Epithelial cell of esophagus (primary cell): Measurements from ENCODE around the gene ZNF397.
A peak's percentile ranks its signal among the peaks of the same experiment; 100 is the strongest.

Experiments
- DNase-seq: peaks from one replicate; pipeline ENCODE4 v3.0.0; 2010; ENCODE audit warnings: low read depth
- H3K4me3 ChIP-seq: 2 replicates; pipeline ENCODE4 v1.5.1; 2011; ENCODE audit warnings: mild to moderate bottlenecking, low read length, control low read depth
- TF ChIP-seq, protein P1 (sequence below): IDR thresholded peaks from 2 replicates; pipeline ENCODE4 v1.5.1; 2011; ENCODE audit warnings: low read depth, mild to moderate bottlenecking, low read length, control low read depth, inconsistent platforms; ENCODE audit not compliant: insufficient read depth; ENCODE audit errors: missing control alignments

ZNF397 gene

DNA sequence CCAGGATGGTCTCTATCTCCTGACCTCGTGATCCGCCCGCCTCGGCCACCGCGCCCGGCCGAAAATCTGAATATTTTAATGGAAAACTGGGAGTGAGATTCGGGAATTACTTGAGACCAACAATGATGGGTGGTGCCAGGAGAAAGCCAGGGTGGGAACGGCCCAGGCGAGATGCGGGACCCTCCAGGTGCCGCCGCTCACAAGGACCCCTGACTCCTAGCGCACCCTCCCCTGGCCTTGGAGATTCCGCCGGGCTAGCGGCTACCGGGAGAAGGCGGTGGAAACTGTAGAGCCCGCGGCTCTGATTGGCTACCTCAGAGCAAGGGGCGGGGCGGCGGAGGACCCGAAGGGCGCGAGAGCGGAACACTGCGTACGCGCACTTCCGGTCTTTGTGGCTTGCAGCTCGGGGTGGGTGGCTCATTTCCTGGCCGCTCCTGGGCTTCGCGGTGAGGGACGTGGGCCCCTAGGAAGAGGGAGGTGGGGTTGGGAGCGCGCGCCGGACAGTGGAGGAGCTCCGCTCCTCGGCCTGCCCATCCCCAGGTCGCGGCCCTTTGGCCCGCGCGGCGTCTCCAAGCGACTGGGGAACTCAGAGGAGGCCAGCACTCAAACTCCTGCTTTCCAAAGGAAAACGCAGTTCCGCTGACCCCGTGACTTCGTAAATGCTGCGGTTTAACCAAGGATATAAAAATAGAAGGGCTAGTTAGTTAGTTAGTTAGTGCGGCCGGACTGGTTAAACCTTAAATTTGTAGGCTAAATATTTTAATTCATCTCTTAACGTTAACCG lies at the start of gene ZNF397:
Gene ZNF397 (plus strand): TSS at position 371 of the 784 bp plus-strand sequence. CDS start 1,437 bp downstream, outside the sequence.
- DNase-seq, result peak; percentile 95
- TF ChIP-seq, protein P1, sequence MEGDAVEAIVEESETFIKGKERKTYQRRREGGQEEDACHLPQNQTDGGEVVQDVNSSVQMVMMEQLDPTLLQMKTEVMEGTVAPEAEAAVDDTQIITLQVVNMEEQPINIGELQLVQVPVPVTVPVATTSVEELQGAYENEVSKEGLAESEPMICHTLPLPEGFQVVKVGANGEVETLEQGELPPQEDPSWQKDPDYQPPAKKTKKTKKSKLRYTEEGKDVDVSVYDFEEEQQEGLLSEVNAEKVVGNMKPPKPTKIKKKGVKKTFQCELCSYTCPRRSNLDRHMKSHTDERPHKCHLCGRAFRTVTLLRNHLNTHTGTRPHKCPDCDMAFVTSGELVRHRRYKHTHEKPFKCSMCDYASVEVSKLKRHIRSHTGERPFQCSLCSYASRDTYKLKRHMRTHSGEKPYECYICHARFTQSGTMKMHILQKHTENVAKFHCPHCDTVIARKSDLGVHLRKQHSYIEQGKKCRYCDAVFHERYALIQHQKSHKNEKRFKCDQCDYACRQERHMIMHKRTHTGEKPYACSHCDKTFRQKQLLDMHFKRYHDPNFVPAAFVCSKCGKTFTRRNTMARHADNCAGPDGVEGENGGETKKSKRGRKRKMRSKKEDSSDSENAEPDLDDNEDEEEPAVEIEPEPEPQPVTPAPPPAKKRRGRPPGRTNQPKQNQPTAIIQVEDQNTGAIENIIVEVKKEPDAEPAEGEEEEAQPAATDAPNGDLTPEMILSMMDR, result no peak
- H3K4me3 ChIP-seq, result peak within 1 kb of the TSS; percentile 78

GRCh38 chr18:35191698-35192025 lies 49.2 kb upstream of the ZNF397 start:
- TF ChIP-seq, protein P1, result no peak
- no peak overlapping the region for H3K4me3 ChIP-seq
- no peak for DNase-seq

DNA sequence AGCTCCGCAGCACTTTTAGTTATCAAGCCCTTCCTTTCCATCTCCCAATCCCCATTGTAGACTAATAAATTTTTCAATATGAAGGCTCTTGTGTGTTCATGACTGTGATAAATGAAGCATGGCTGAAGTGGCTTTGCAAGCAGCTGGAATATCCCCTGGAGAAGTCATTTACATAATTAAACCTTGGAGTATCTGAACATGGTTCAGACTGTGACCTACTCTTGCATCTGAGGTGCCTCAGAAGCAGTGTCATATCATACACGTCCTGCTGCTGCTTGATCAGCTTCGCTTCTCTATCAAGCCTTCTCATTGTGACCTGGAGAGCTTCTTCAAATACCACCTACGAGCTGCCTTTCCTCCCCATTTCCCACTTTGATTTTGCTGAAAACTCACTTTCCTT lies 48.4 kb upstream of the ZNF397 start:
- DNase-seq, result no peak
- TF ChIP-seq, protein P1, result no peak
- no peak overlapping the region for H3K4me3 ChIP-seq

- TF ChIP-seq, protein P1, result no peak
- H3K4me3 ChIP-seq, result no peak overlapping the region
- no peak for DNase-seq
These were observed 47.5 kb upstream of the ZNF397 start for GRCh38 chr18:35193316-35193715.

DNA sequence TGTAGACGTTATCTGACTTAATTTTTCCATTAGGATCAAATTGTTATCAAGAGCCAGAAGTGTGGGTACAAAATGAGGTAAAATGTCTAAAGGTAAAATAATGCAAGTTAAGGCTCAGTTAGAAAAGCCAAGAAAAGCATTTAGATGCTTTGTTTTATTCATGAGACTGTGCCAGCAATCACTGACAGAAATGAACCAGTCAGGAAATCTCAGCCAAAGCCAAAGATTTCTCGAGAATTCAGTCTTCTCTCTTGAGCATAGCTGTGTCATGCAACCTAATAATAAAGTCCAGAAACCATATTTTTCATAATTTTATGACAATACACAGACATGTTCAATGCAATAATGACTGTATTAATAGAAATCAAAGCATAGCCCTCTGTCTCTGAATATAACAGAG lies 43.5 kb upstream of the ZNF397 start:
- TF ChIP-seq, protein P1, result no peak
- no peak for DNase-seq
- no peak overlapping the region for H3K4me3 ChIP-seq

GRCh38 chr18:35201256-35201931 lies 39.4 kb upstream of the ZNF397 start:
- H3K4me3 ChIP-seq, result no peak overlapping the region
- DNase-seq, result no peak
- TF ChIP-seq, protein P1, result no peak
